Body of pancreas (tissue), 4 donors: Measurements from ENCODE around the gene NSL1.

Experiments used
- CTCF ChIP-seq, 7 experiments: fragments of 450-650 bp in 4 of 7; fragments of 200-600 bp in 3 of 7; sonication (generic) in 3 of 7; IDR thresholded peaks; one replicate each; pipeline ENCODE4 v1.5.1; 2016 to 2019; ENCODE audit warnings: antibody characterized with exemption in 7 of 7
- POLR2A ChIP-seq, 3 donors: fragments of 450-650 bp; IDR thresholded peaks; one replicate each; pipeline ENCODE4 v1.6.1; 2016; ENCODE audit warnings: antibody characterized with exemption in 3 of 3, mild to moderate bottlenecking in 2 of 3

- TF ChIP-seq POLR2A (IDR thresholded peaks at IDR 0.05): no peak
- no peak for TF ChIP-seq CTCF (IDR thresholded peaks at IDR 0.05)
These were observed 28.7 kb downstream of the NSL1 start for GRCh38 chr1:212762839-212763238.
